DOHH2 (cell line): Measurements from ENCODE around the gene EIF2B2.

ENCODE experiments used
- H3F3A ChIP-seq: fragments of 200-600 bp; sonication (generic), shearing (Covaris generic); 2 replicates; pipeline ENCODE4 v1.6.0; 2016; ENCODE audit warnings: antibody characterized with exemption, mild to moderate bottlenecking; ENCODE audit not compliant: control insufficient read depth, insufficient read depth
- H3K27ac ChIP-seq: fragments of 200-600 bp; sonication (generic); 2 replicates; pipeline ENCODE4 v1.5.1; 2014; ENCODE audit warnings: low read depth, mild to moderate bottlenecking, low read length, moderate library complexity
- H3K27me3 ChIP-seq: fragments of 200-600 bp; sonication (generic); 2 replicates; pipeline ENCODE4 v1.6.1; 2014; ENCODE audit warnings: mild to moderate bottlenecking, low read length, mixed read lengths; ENCODE audit not compliant: control insufficient read depth
- H3K36me3 ChIP-seq: fragments of 200-600 bp; sonication (generic); 2 replicates; pipeline ENCODE4 v1.6.1; 2014; ENCODE audit warnings: mild to moderate bottlenecking, low read length, moderate library complexity, mixed read lengths; ENCODE audit not compliant: control insufficient read depth
- H3K4me1 ChIP-seq: fragments of 200-600 bp; sonication (generic); 2 replicates; pipeline ENCODE4 v1.6.1; 2014; ENCODE audit warnings: mild to moderate bottlenecking, low read length, mixed read lengths; ENCODE audit not compliant: control insufficient read depth
- H3K4me2 ChIP-seq: fragments of 200-600 bp; sonication (generic); 2 replicates; pipeline ENCODE4 v1.6.0; 2014; ENCODE audit warnings: mild to moderate bottlenecking, low read length, moderate library complexity
- H3K4me3 ChIP-seq: fragments of 200-600 bp; sonication (generic); 2 replicates; pipeline ENCODE4 v1.5.1; 2014; ENCODE audit warnings: mild to moderate bottlenecking, low read length, mixed read lengths
- H3K79me2 ChIP-seq: fragments of 200-600 bp; sonication (generic); 2 replicates; pipeline ENCODE4 v1.6.1; 2014; ENCODE audit warnings: mild to moderate bottlenecking, low read length, mixed read lengths; ENCODE audit not compliant: control insufficient read depth
- H3K9me2 ChIP-seq: fragments of 200-600 bp; sonication (generic); replicated peaks from 2 replicates; pipeline ENCODE4 v1.6.1; 2014; ENCODE audit warnings: mild to moderate bottlenecking, low read length, mixed read lengths; ENCODE audit not compliant: control insufficient read depth
- H3K9me3 ChIP-seq: fragments of 200-600 bp; sonication (generic); 2 replicates; pipeline ENCODE4 v1.6.1; 2014; ENCODE audit warnings: antibody characterized with exemption, low read length, mixed read lengths; ENCODE audit not compliant: control insufficient read depth, insufficient read depth
- H4K20me1 ChIP-seq: fragments of 200-600 bp; sonication (generic); 2 replicates; pipeline ENCODE4 v1.6.0; 2014; ENCODE audit warnings: low read depth, mild to moderate bottlenecking, antibody characterized with exemption, low read length, moderate library complexity; ENCODE audit not compliant: control insufficient read depth, insufficient read depth
- EZH2phosphoT487 ChIP-seq: fragments of 200-600 bp; sonication (generic); IDR thresholded peaks from 2 replicates; pipeline ENCODE4 v1.6.1; 2017; ENCODE audit warnings: borderline replicate concordance, mild to moderate bottlenecking, antibody characterized with exemption, low read length, moderate library complexity, mixed read lengths
- TF ChIP-seq, protein P1 (sequence below): fragments of 200-600 bp; sonication (generic); IDR thresholded peaks from one replicate; pipeline ENCODE4 v1.5.1; 2014; ENCODE audit warnings: antibody characterized with exemption, mild to moderate bottlenecking, low read depth, low read length; ENCODE audit not compliant: poor library complexity, severe bottlenecking

EIF2B2 gene

DNA sequence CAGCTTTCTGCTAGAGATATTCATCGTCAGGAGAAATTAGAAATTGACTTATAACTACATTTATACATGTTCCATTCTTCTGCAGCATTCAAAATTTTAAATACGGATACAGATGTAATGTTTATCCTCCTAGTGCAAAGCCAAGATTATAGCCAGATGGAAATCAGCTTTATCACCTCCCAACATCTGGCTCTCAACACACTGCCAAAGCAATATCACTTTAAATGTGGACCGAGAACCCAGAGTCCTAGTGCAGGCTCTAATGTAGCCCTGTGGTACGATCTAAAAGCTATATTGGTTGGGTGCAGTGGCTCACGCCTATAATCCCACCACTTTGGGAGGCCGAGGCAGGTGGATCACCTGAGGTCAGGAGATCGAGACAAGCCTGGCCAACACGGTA lies 42.0 kb downstream of the EIF2B2 start:
- Histone ChIP-seq H3F3A (peaks cover 4% of the 10 kb centered on the region; the same call in 1 of the 2 replicates), H3K9me3 (no peaks in the 10 kb centered on the region), H4K20me1 (no peaks in the 10 kb centered on the region), H3K4me1 (peaks cover 7% of the 10 kb centered on the region), H3K4me3 (no peak overlapping the region), H3K27me3 (no peaks in the 10 kb centered on the region), H3K9me2 (no peaks in the 10 kb centered on the region), H3K79me2 (peaks cover 48% of the 10 kb centered on the region), H3K27ac (no peak overlapping the region), H3K36me3 (peaks cover 52% of the 10 kb centered on the region), H3K4me2 (no peak overlapping the region)
- TF ChIP-seq, protein P1, sequence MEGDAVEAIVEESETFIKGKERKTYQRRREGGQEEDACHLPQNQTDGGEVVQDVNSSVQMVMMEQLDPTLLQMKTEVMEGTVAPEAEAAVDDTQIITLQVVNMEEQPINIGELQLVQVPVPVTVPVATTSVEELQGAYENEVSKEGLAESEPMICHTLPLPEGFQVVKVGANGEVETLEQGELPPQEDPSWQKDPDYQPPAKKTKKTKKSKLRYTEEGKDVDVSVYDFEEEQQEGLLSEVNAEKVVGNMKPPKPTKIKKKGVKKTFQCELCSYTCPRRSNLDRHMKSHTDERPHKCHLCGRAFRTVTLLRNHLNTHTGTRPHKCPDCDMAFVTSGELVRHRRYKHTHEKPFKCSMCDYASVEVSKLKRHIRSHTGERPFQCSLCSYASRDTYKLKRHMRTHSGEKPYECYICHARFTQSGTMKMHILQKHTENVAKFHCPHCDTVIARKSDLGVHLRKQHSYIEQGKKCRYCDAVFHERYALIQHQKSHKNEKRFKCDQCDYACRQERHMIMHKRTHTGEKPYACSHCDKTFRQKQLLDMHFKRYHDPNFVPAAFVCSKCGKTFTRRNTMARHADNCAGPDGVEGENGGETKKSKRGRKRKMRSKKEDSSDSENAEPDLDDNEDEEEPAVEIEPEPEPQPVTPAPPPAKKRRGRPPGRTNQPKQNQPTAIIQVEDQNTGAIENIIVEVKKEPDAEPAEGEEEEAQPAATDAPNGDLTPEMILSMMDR, result no peak
- no peak for TF ChIP-seq EZH2phosphoT487

DNA sequence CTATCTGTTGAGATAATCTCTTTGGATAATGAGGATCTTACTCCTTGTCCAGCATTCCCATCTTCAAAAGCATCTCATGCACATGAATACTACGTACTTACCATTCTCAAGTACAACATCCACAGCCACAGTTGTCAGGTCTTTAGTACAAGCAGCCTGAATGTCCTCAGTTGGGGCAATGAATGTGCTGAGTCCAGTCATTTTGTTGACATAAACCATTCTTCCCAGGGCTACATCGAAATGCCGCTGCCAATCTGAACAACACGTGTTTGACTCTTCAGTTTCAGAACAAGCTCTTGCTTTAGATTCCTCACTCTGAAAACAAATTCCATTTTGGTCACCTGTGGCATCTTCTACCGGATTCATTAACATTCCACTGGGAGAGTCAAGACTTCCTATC lies 43.6 kb downstream of the EIF2B2 start:
- Histone ChIP-seq H3K4me1 (peaks cover 21% of the 10 kb centered on the region), H3K79me2 (peaks cover 63% of the 10 kb centered on the region), H3F3A (peaks cover 4% of the 10 kb centered on the region; the same call in 1 of the 2 replicates)

DNA sequence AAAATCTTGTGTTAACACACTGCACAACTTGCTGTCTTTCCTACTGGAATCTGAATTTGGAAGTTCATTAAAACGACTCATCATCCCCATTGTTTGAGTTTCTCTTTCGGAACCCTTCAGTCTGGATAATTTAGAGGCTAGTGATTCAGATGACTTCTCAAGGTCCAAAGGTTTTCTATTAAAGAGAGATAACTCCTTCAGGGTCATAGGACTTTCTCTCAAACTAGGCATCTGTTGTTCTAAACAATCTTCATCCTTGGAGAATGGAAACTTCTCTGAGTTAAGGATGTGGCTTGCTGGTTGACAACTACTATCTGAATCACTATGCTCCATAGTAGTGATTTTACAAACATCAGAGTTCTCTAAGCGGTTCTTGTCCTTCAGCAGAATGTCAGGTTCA lies 44.2 kb downstream of the EIF2B2 start:
- Histone ChIP-seq H3K9me2 (no peaks in the 10 kb centered on the region), H3K36me3 (peaks cover 37% of the 10 kb centered on the region), H3K79me2 (peaks cover 63% of the 10 kb centered on the region), H3K27ac (no peak overlapping the region), H3K4me2 (no peak overlapping the region), H3K4me1 (peaks cover 26% of the 10 kb centered on the region), H3K27me3 (no peaks in the 10 kb centered on the region), H4K20me1 (no peaks in the 10 kb centered on the region), H3K9me3 (no peaks in the 10 kb centered on the region), H3F3A (peaks cover 4% of the 10 kb centered on the region; the same call in 1 of the 2 replicates), H3K4me3 (no peak overlapping the region)
- TF ChIP-seq, protein P1, result no peak
- TF ChIP-seq EZH2phosphoT487, result no peak

More for the DNA sequence above, 43.6 kb downstream of the EIF2B2 start:
- no peak overlapping the region for H3K27ac ChIP-seq
- H3K4me2 ChIP-seq, result no peak overlapping the region
- peaks cover 42% of the 10 kb centered on the region for H3K36me3 ChIP-seq
- TF ChIP-seq, protein P1, result no peak
- no peak for TF ChIP-seq EZH2phosphoT487
- no peak overlapping the region for H3K4me3 ChIP-seq
- H3K9me3 ChIP-seq, result no peaks in the 10 kb centered on the region
- no peaks in the 10 kb centered on the region for H3K27me3 ChIP-seq
- no peaks in the 10 kb centered on the region for H3K9me2 ChIP-seq
- H4K20me1 ChIP-seq, result no peaks in the 10 kb centered on the region
